Type B pancreatic cell (in vitro differentiated cells): Measurements from ENCODE around the gene ZC3H7B. TPM values are rescaled to one million over a fixed set of nuclear protein-coding genes. Genes with fewer than 3 reads are reported as not detected.

ENCODE experiments used
- DNase-seq: peaks from one replicate; pipeline ENCODE4 v3.0.0; 2021; ENCODE audit warnings: mixed read lengths; ENCODE audit not compliant: unreplicated experiment; ENCODE audit errors: extremely low spot score
- H3K27ac Mint-ChIP-seq: 2 replicates; pipeline ENCODE4 v1.8.0; 2021; ENCODE audit warnings: mild to moderate bottlenecking, mixed read lengths
- H3K27me3 Mint-ChIP-seq: 2 replicates; pipeline ENCODE4 v1.8.0; 2021; ENCODE audit warnings: mixed read lengths
- H3K36me3 Mint-ChIP-seq: 2 replicates; pipeline ENCODE4 v1.8.0; 2021; ENCODE audit warnings: mixed read lengths
- H3K4me1 Mint-ChIP-seq: one replicate; pipeline ENCODE4 v1.8.0; 2021; ENCODE audit warnings: mixed read lengths; ENCODE audit not compliant: unreplicated experiment
- H3K4me3 Mint-ChIP-seq: 2 replicates; pipeline ENCODE4 v1.8.0; 2021; ENCODE audit warnings: mild to moderate bottlenecking, mixed read lengths
- H3K9me3 Mint-ChIP-seq: 2 replicates; pipeline ENCODE4 v1.8.0; 2021; ENCODE audit warnings: mixed read lengths
- CTCF ChIP-seq: fragments of 200-600 bp; sonication (generic); conservative IDR thresholded peaks from 2 replicates; pipeline ENCODE4 v1.5.0; 2021; ENCODE audit warnings: antibody characterized with exemption, mild to moderate bottlenecking
- total RNA-seq: library from RNA; stranded (reverse); gene quantifications from 2 replicates; pipeline ENCODE4 v1.2.1, GENCODE V29; 2021; ENCODE audit warnings: low replicate concordance

ZC3H7B gene
- total RNA-seq, 1 donor from 2014 or later: 74.3 TPM

- Mint-ChIP-seq H3K9me3 (no peaks in the 10 kb centered on the region), H3K4me1 (peaks cover 5% of the 10 kb centered on the region), H3K27ac (no peak overlapping the region), H3K4me3 (no peak overlapping the region), H3K27me3 (no peaks in the 10 kb centered on the region), H3K36me3 (no peaks in the 10 kb centered on the region)
- no peak for TF ChIP-seq CTCF
- peak; percentile 87 for DNase-seq
Measured at GRCh38 chr22:41367039-41367679, 65.8 kb downstream of the ZC3H7B start.

- no peak for TF ChIP-seq CTCF
- H3K27ac Mint-ChIP-seq: no peak overlapping the region
- H3K9me3 Mint-ChIP-seq: no peaks in the 10 kb centered on the region
- peaks cover 5% of the 10 kb centered on the region for H3K4me1 Mint-ChIP-seq
- H3K36me3 Mint-ChIP-seq: no peaks in the 10 kb centered on the region
- no peaks in the 10 kb centered on the region for H3K27me3 Mint-ChIP-seq
- no peak overlapping the region for H3K4me3 Mint-ChIP-seq
- no peak for DNase-seq
Measured at GRCh38 chr22:41367680-41368542, 66.6 kb downstream of the ZC3H7B start.

GRCh38 chr22:41368543-41369423, 67.5 kb downstream of the ZC3H7B start:
- Mint-ChIP-seq H3K9me3 (no peaks in the 10 kb centered on the region), H3K4me3 (no peak overlapping the region), H3K27me3 (no peaks in the 10 kb centered on the region), H3K4me1 (peaks cover 5% of the 10 kb centered on the region), H3K27ac (no peak overlapping the region), H3K36me3 (no peaks in the 10 kb centered on the region)
- no peak for DNase-seq
- TF ChIP-seq CTCF: no peak

GRCh38 chr22:41369424-41369745, 68.1 kb downstream of the ZC3H7B start:
- H3K27me3 Mint-ChIP-seq: no peaks in the 10 kb centered on the region
- H3K9me3 Mint-ChIP-seq: no peaks in the 10 kb centered on the region
- H3K4me3 Mint-ChIP-seq: no peak overlapping the region
- TF ChIP-seq CTCF: no peak
- DNase-seq: no peak
- peaks cover 5% of the 10 kb centered on the region for H3K4me1 Mint-ChIP-seq
- H3K36me3 Mint-ChIP-seq: no peaks in the 10 kb centered on the region
- no peak overlapping the region for H3K27ac Mint-ChIP-seq

GRCh38 chr22:41369837-41370236, 68.5 kb downstream of the ZC3H7B start:
- H3K27me3 Mint-ChIP-seq: no peaks in the 10 kb centered on the region
- no peak overlapping the region for H3K4me3 Mint-ChIP-seq
- no peak overlapping the region for H3K27ac Mint-ChIP-seq
- H3K4me1 Mint-ChIP-seq: peaks cover 9% of the 10 kb centered on the region
- no peak for DNase-seq
- no peaks in the 10 kb centered on the region for H3K9me3 Mint-ChIP-seq
- no peak for TF ChIP-seq CTCF
- H3K36me3 Mint-ChIP-seq: no peaks in the 10 kb centered on the region
